Measurements from ENCODE around the gene COL19A1. TPM values are rescaled to one million over a fixed set of nuclear protein-coding genes. Genes with fewer than 3 reads are reported as not detected.

The COL19A1 gene
- polyA plus RNA-seq, 1 donor (not counting 4 experiments of a cell fraction or from before 2014, with no cell fraction given) = not detected

- no peak for FAIRE-seq
- no peaks in the 10 kb centered on the region for H4K20me1 ChIP-seq (ENCODE audit: control insufficient read depth, extremely low read depth, insufficient read depth, low read length)
- no peaks in the 10 kb centered on the region for H3K9me3 ChIP-seq (ENCODE audit: control insufficient read depth, low read depth, low read length)
- H2AFZ ChIP-seq (ENCODE audit: control insufficient read depth, low read length) = no peak overlapping the region
- no peaks in the 10 kb centered on the region for H3K79me2 ChIP-seq (ENCODE audit: control insufficient read depth, insufficient read depth, low read length)
- DNase-seq (ENCODE audit: low read depth, low spot score) = no peak
- no peaks in the 10 kb centered on the region for H3K27me3 ChIP-seq (ENCODE audit: control insufficient read depth, extremely low read depth, insufficient read depth, low read length)
- TF ChIP-seq CTCF (optimal IDR thresholded peaks at IDR 0.05 in 1 of 3, IDR thresholded peaks at IDR 0.05 in 1 of 3, conservative IDR thresholded peaks at IDR 0.05 in 1 of 3; ENCODE audit: extremely low read depth in 1 of 3, insufficient read depth in 2 of 3, low read length in 3 of 3) (no peak), EZH2 (IDR thresholded peaks at IDR 0.05; ENCODE audit: low read length) (no peak)
- no peaks in the 10 kb centered on the region for H3K4me1 ChIP-seq (ENCODE audit: control insufficient read depth, extremely low read depth, insufficient read depth, low read length)
- no peaks in the 10 kb centered on the region for H3K9me1 ChIP-seq (ENCODE audit: control insufficient read depth, extremely low read depth, insufficient read depth, low read length)
- H3K4me2 ChIP-seq (ENCODE audit: control insufficient read depth, extremely low read depth, insufficient read depth, low read depth, low read length) = no peak overlapping the region
- H3K9ac ChIP-seq (ENCODE audit: control insufficient read depth, extremely low read depth, insufficient read depth, low read length) = no peak overlapping the region
- no peak overlapping the region for H3K4me3 ChIP-seq (ENCODE audit: control insufficient read depth in 2 of 3, extremely low read depth in 1 of 3, insufficient read depth in 2 of 3, low read depth in 1 of 3, low read length in 3 of 3)
- dilution Hi-C loops (cut with MboI; ENCODE audit: extremely low pct_ligation_motif_present, low sequenced_read_pairs) = no loop called here
- no peak overlapping the region for H3K27ac ChIP-seq (ENCODE audit: control insufficient read depth, insufficient read depth, low read length)
- no peaks in the 10 kb centered on the region for H3K36me3 ChIP-seq (ENCODE audit: control insufficient read depth in 2 of 2, extremely low read depth in 1 of 2, insufficient read depth in 2 of 2, low read length in 2 of 2)
Measured at GRCh38 chr6:70186461-70186860, 320.1 kb downstream of the COL19A1 start.

- Histone ChIP-seq H3K79me2 (ENCODE audit: control insufficient read depth, insufficient read depth, low read length) (no peaks in the 10 kb centered on the region), H3K36me3 (ENCODE audit: control insufficient read depth in 2 of 2, extremely low read depth in 1 of 2, insufficient read depth in 2 of 2, low read length in 2 of 2) (no peaks in the 10 kb centered on the region), H3K9me1 (ENCODE audit: control insufficient read depth, extremely low read depth, insufficient read depth, low read length) (no peaks in the 10 kb centered on the region), H4K20me1 (ENCODE audit: control insufficient read depth, extremely low read depth, insufficient read depth, low read length) (no peaks in the 10 kb centered on the region), H3K4me3 (ENCODE audit: control insufficient read depth in 2 of 3, extremely low read depth in 1 of 3, insufficient read depth in 2 of 3, low read depth in 1 of 3, low read length in 3 of 3) (no peak overlapping the region), H2AFZ (ENCODE audit: control insufficient read depth, low read length) (no peak overlapping the region), H3K27me3 (ENCODE audit: control insufficient read depth, extremely low read depth, insufficient read depth, low read length) (no peaks in the 10 kb centered on the region), H3K9ac (ENCODE audit: control insufficient read depth, extremely low read depth, insufficient read depth, low read length) (no peak overlapping the region), H3K27ac (ENCODE audit: control insufficient read depth, insufficient read depth, low read length) (no peak overlapping the region), H3K4me2 (ENCODE audit: control insufficient read depth, extremely low read depth, insufficient read depth, low read depth, low read length) (no peak overlapping the region), H3K9me3 (ENCODE audit: control insufficient read depth, low read depth, low read length) (no peaks in the 10 kb centered on the region), H3K4me1 (ENCODE audit: control insufficient read depth, extremely low read depth, insufficient read depth, low read length) (no peaks in the 10 kb centered on the region)
- DNase-seq (ENCODE audit: low read depth, low spot score) (no peak), FAIRE-seq (no peak)
- dilution Hi-C loops (cut with MboI; ENCODE audit: extremely low pct_ligation_motif_present, low sequenced_read_pairs) = no loop called here
- no peak for TF ChIP-seq EZH2 (IDR thresholded peaks at IDR 0.05; ENCODE audit: low read length)
Measured at GRCh38 chr6:70188202-70188601, 321.8 kb downstream of the COL19A1 start.

- no peaks in the 10 kb centered on the region for H3K9me1 ChIP-seq (ENCODE audit: control insufficient read depth, extremely low read depth, insufficient read depth, low read length)
- no peak for DNase-seq (ENCODE audit: low read depth, low spot score)
- H3K9me3 ChIP-seq (ENCODE audit: control insufficient read depth, low read depth, low read length) = no peaks in the 10 kb centered on the region
- no peaks in the 10 kb centered on the region for H3K4me1 ChIP-seq (ENCODE audit: control insufficient read depth, extremely low read depth, insufficient read depth, low read length)
- H4K20me1 ChIP-seq (ENCODE audit: control insufficient read depth, extremely low read depth, insufficient read depth, low read length) = no peaks in the 10 kb centered on the region
- no peaks in the 10 kb centered on the region for H3K36me3 ChIP-seq (ENCODE audit: control insufficient read depth in 2 of 2, extremely low read depth in 1 of 2, insufficient read depth in 2 of 2, low read length in 2 of 2)
- no peak overlapping the region for H3K4me2 ChIP-seq (ENCODE audit: control insufficient read depth, extremely low read depth, insufficient read depth, low read depth, low read length)
- H3K27ac ChIP-seq (ENCODE audit: control insufficient read depth, insufficient read depth, low read length) = no peak overlapping the region
- no peaks in the 10 kb centered on the region for H3K79me2 ChIP-seq (ENCODE audit: control insufficient read depth, insufficient read depth, low read length)
- no peak overlapping the region for H3K4me3 ChIP-seq (ENCODE audit: control insufficient read depth in 2 of 3, extremely low read depth in 1 of 3, insufficient read depth in 2 of 3, low read depth in 1 of 3, low read length in 3 of 3)
- no peak for TF ChIP-seq EZH2 (IDR thresholded peaks at IDR 0.05; ENCODE audit: low read length)
- TF ChIP-seq CTCF (optimal IDR thresholded peaks at IDR 0.05 in 1 of 3, IDR thresholded peaks at IDR 0.05 in 1 of 3, conservative IDR thresholded peaks at IDR 0.05 in 1 of 3; ENCODE audit: extremely low read depth in 1 of 3, insufficient read depth in 2 of 3, low read length in 3 of 3) = no peak
- no peaks in the 10 kb centered on the region for H3K27me3 ChIP-seq (ENCODE audit: control insufficient read depth, extremely low read depth, insufficient read depth, low read length)
- dilution Hi-C loops (cut with MboI; ENCODE audit: extremely low pct_ligation_motif_present, low sequenced_read_pairs) = no loop called here
- no peak for FAIRE-seq
- no peak overlapping the region for H2AFZ ChIP-seq (ENCODE audit: control insufficient read depth, low read length)
- no peak overlapping the region for H3K9ac ChIP-seq (ENCODE audit: control insufficient read depth, extremely low read depth, insufficient read depth, low read length)
Measured at GRCh38 chr6:70194421-70194820, 328.1 kb downstream of the COL19A1 start.

Data from keratinocyte (primary cell).